GM21381 (cell line): ENCODE results near the gene SLC30A1.

Source experiments
- ATAC-seq: cut with Tn5 transposase; IDR thresholded peaks from one replicate; pipeline ENCODE4 v1.9.1; 2021; ENCODE audit warnings: mild to moderate bottlenecking, moderate library complexity; ENCODE audit not compliant: unreplicated experiment

The SLC30A1 gene

GRCh38 chr1:211526101-211526500, 52.9 kb downstream of the SLC30A1 start:
- no peak for ATAC-seq

- ATAC-seq: no peak
Measured at GRCh38 chr1:211525101-211525676, 53.8 kb downstream of the SLC30A1 start.

GRCh38 chr1:211524521-211524920, 54.4 kb downstream of the SLC30A1 start:
- no peak for ATAC-seq

- no peak for ATAC-seq
Measured at GRCh38 chr1:211522804-211523203, 56.2 kb downstream of the SLC30A1 start.
